H54 (cell line): ENCODE measurements around the gene GALNT9.
"Not testable (repeated sequence)": the region's sequence is repeated elsewhere in the genome, so short reads cannot be mapped to it uniquely, and the experiment has no call there.

Source experiments
- DNase-seq: peaks from one replicate; pipeline ENCODE4 v3.0.0; 2011; ENCODE audit warnings: low spot score, mixed read lengths; ENCODE audit not compliant: insufficient read length
- FAIRE-seq: peaks from 3 replicates; lab custom pipeline; 2011; peaks lifted over from hg19 to GRCh38; lab: Jason Lieb, UNC
- POLR2A ChIP-seq: IDR thresholded peaks from 2 replicates; pipeline ENCODE4 v1.6.1; 2011; ENCODE audit warnings: low read depth, mild to moderate bottlenecking, low read length

GALNT9 gene

DNA sequence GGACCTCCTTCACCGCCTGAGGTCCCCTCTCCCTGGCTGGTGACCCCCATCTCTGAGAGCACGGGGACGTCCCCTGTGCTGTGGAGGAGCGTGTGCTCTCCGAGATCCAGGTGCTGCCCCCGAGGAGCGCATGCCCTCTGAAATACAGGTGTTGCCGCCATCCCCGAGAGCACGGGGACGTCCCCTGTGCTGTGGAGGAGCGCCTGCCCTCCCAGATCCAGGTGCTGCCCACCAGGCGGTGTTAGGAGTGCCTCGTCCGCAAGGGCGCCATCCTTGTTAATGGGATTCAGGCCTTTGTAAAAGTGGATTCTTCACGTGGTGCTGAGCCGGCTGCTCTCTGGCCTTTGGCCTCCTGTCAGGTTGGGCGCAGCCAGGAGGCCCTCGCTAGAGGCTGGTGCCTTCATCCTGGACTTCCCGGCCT lies 175.0 kb downstream of the GALNT9 start:
- no peak for TF ChIP-seq POLR2A
- no peak for FAIRE-seq
- DNase-seq, result no peak

DNA sequence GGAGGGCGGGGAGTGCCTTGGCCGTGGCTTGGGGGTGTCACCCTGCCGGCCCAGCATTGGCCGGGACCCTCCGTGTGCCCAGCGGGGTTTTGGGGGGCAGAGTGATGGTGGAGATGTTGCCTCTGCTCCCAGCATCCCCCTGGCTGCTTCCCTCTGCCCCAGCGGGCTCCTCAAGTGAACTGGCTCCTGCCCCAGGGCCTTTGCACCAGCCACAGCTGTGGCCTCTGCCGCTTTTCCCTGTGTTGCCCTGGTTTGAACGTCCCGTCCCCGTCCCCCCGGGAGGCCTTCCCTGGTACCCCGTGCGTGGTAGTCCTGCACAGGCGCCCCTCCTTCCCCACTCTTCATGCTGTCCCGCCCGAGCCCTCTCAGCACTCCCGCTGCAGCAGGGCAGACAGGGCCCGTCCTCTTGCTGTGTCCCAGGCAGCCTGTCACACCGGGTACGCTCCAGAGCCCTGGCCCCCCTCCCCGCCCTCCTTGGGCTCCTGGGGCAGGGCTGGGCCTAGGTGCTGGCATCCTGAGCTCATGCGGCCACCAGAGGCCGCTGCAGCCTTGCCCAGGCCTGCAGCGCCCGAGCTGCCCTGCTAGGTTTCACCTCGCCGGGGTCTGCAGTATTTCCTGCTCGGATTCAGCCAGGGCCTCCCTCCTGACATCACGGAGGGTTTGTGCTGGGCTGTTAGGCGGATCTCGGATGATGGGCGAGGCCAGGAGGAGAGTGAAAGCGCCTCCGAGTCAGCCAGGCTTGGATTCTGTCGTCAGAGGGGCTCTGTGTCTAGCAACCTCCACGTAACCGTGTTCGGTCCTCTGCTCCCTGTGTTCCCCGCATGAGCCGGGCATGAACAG lies 175.7 kb downstream of the GALNT9 start:
- DNase-seq, result peak; percentile 86
- FAIRE-seq, result no peak
- TF ChIP-seq POLR2A, result no peak

DNA sequence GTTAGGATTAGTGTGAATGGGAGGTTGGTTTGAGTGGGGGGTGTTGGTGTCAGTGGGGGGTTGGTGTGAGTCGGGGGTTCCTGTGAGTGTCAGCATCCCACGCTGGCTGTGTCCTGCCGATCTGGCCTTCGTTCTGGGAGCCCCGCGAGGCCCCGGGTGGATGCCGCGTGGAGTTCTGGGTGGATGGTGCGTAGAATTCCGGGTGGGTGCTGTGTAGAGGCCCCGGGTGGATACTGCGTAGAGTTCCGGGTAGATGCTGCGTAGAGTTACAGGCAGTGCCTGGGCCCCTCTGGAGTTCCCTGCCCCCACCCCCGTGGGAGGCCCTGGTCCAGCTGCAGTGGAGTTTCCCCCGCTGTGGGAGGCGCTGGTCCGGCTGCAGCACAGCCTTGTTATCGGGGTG lies 176.4 kb downstream of the GALNT9 start:
- TF ChIP-seq POLR2A, result no peak
- FAIRE-seq, result no peak
- DNase-seq, result no peak

DNA sequence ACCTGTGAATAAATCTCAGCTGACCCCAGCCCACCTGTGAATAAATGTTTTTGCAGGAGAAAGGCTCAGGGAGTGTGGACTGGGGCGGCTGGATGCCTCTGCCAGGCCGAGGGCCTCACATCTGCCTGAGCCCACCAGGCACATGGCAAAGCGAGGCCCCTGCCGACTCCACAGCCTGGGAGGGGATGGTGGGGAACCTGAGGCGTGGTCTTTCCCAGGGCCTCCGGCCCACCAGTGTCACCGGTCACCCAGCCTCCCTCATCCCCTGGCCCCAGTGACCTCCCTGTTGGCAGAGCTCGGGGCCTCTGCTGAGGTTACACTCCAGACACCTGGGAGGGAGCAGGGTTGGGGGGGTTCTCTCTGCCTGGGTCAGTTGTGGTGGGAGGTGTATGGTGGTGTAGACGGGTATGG lies 177.0 kb downstream of the GALNT9 start:
- DNase-seq, result no peak
- FAIRE-seq, result no peak
- TF ChIP-seq POLR2A, result no peak

DNA sequence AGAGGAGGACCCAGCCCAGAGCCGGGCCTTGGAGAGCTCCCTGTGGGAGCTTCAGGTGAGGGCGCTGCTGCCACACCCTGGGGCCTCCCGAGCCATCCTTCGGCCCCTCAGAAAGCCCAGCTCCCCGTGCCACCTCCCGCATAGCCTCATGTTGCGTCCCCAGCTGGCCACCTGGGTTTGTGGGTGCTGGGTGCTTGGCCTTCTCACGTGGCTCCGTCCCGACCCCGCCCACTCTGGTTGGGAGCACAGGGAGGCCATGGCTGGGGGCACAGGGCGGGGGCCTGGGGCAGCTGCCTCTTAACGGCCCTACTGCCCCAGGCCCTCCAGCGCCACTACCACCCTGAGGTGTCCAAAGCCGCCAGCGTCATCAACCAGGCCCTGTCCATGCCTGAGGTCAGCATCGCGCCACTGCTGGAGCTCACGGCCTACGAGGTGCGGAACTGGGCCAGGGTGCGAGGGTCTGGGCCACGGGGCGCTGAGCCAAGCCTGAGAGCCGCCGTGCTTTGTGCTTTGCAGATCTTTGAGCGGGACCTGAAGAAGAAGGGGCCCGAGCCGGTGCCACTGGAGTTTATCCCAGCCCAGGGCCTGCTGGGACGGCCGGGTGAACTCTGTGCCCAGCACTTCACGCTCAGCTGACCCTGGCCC lies 177.5 kb downstream of the GALNT9 start:
- DNase-seq, result no peak
- TF ChIP-seq POLR2A, result no peak
- no peak for FAIRE-seq

DNA sequence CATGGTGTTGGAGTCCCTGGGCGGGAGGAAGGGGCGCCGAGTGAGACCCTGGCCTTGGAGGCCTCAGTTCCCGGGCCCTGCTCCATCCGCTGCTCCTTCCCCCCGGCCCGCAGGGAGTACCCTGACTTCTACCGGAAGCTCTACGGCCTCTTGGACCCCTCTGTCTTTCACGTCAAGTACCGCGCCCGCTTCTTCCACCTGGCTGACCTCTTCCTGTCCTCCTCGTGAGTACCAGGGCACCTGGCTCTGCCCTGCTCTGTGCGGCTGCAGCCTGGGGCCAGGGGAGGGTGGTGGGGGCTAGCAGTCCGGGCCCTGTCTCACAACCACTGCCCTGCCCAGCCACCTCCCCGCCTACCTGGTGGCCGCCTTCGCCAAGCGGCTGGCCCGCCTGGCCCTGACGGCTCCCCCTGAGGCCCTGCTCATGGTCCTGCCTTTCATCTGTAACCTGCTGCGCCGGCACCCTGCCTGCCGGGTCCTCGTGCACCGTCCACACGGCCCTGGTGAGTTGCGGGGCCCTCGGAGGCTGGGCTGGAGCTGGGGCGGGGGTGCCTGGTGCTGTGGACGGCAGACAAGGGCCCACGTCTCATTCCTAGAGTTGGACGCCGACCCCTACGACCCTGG lies 178.1 kb downstream of the GALNT9 start:
- no peak for TF ChIP-seq POLR2A
- DNase-seq (no peak), FAIRE-seq (no peak)

DNA sequence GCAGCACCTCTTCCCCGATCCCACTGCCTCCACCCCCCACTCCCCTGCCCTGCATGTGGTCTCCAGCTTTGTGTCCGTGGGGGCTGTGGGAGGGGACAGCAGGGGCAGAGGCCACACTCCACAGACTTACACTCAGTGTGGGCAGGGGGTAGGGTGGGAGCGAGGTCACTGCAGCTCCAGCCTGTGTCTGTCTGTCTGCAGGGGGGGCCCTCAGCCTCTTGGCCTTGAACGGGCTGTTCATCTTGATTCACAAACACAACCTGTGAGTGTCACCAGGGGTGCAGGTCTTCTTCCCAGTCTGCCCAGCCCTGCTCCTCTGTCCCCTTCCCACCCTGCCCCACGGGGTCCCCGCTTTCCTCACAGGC lies 178.6 kb downstream of the GALNT9 start:
- no peak for TF ChIP-seq POLR2A
- FAIRE-seq (no peak), DNase-seq (no peak)

DNA sequence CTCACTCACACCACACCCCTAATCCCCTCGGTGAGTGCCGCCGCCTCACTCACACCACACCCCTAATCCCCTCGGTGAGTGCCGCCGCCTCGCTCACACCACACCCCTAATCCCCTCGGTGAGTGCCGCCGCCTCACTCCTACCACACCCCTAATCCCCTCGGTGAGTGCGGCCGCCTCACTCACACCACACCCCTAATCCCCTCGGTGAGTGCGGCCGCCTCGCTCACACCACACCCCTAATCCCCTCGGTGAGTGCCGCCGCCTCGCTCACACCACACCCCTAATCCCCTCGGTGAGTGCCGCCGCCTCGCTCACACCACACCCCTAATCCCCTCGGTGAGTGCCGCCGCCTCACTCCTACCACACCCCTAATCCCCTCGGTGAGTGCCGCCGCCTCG lies 179.9 kb downstream of the GALNT9 start:
- not testable (repeated sequence) for FAIRE-seq, DNase-seq

DNA sequence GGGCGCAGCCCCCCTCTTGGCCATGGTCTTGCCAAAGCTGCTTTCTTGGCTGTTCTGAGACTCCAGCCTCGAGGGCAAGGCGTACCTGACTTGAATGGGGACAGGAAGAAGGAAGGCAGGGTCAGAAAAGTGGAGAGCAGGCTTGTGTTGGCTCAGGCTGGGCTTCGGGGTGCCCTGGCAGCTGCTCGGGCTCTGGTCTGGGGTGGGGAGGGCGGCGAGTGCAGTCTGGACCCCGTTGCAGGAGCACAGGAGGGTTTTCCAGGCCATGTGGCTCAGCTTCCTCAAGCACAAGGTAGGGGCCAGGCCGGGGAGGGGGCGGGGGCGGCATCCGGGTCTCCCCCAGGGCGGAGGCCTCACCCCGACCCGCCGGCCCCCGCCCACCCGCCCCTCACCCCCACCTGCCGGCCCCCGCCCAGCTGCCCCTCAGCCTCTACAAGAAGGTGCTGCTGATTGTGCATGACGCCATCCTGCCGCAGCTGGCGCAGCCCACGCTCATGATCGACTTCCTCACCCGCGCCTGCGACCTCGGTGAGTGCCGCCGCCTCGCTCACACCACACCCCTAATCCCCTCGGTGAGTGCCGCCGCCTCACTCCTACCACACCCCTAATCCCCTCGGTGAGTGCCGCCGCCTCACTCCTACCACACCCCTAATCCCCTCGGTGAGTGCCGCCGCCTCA lies 180.9 kb downstream of the GALNT9 start:
- no peak for FAIRE-seq
- DNase-seq, result no peak
- TF ChIP-seq POLR2A, result no peak

DNA sequence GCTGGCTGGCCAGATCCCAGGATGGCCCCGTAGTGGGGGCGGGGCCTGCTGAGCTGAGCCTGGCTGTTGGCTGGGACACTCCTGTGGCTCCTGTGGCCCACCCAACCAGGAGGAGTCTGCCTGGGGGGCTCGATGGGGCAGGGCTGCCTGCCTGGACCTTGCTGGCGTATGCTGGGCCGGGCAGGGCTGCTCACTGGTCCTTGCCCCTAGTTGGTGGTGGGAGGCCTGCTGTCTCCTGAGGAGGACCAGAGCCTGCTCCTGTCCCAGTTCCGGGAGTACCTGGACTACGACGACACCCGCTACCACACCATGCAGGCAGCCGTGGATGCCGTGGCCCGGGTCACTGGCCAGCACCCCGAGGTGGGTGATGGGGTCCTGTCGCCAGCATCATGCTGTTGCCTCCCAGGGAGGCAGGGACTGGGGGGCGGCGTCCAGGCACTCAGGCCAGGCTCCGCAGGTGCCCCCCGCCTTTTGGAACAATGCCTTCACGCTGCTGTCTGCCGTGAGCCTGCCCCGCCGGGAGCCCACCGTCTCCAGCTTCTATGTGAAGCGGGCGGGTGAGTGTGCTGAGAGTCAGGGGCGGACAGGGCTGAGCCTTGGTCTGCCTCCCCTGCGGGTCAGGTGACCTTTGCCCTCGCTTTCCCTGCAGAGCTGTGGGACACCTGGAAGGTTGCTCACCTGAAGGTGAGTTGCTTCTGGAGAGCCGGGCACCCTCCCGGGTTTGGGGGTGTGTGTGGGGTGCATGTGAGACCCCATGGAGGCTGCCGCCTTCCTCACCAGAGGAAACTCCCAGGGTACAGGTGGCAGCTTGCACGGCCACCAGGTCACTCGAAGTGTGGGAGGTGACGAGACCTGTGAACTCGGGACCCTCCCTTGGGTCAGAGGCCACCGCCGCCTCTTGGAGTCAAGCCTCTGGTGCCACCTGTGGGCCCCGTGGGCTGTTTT lies 181.7 kb downstream of the GALNT9 start:
- no peak for TF ChIP-seq POLR2A
- no peak for FAIRE-seq

DNA sequence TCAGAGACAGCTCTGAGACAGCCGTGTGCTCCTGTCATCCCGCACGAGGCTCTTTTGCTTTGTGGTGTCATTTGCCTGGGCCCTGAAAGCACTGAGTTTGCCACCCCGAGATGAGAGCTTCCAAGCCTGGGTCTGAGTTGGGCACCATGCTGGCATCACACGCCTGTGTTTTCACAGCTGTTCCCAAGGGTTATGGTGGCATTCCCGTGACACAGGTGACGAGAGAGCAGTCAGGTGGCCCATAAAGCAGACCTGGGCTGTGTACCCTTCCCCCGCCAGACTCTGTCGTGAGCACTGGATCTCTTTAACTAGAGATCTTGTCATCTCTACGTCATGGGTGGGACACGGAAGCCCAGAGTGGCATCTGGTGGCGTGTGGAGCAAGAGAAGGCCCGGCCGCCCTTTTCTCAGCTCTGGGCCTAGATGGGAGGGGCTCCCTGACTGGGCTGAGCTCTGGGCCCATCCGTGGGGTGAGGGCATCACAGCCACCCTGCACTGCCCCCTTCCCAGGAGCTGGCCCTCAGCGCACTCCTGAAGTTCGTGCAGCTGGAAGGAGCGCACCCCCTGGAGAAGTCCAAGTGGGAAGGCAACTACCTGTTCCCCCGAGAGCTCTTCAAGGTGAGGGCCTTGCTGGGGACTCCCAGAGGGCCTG lies 182.5 kb downstream of the GALNT9 start:
- DNase-seq, result no peak
- FAIRE-seq, result no peak
- no peak for TF ChIP-seq POLR2A

More for the DNA sequence above, 181.7 kb downstream of the GALNT9 start:
- DNase-seq, result no peak
